HG02610 (cell line): ENCODE results near the gene MINK1.

ENCODE experiments used
- ATAC-seq: cut with Tn5 transposase; IDR thresholded peaks from one replicate; pipeline ENCODE4 v1.9.1; 2021; ENCODE audit warnings: mild to moderate bottlenecking, moderate library complexity; ENCODE audit not compliant: unreplicated experiment

Gene MINK1

GRCh38 chr17:4833178-4833940 lies at the start of gene MINK1:
Gene MINK1 (plus strand): TSS chr17:4833340. CDS start chr17:4833584, 244 bp downstream.
- ATAC-seq: peak; percentile 82

GRCh38 chr17:4785311-4786105 lies 47.6 kb upstream of the MINK1 start:
- no peak for ATAC-seq

GRCh38 chr17:4786106-4786511 lies 47.0 kb upstream of the MINK1 start, which contains the start of gene VMO1:
Gene VMO1 (minus strand): TSS chr17:4786364. CDS start chr17:4786352, 12 bp downstream.
- no peak for ATAC-seq

GRCh38 chr17:4786516-4786915 lies 46.6 kb upstream of the MINK1 start:
- ATAC-seq: no peak

- ATAC-seq: no peak
These were observed 44.9 kb upstream of the MINK1 start for GRCh38 chr17:4788159-4788806.

GRCh38 chr17:4788807-4789700 lies 44.1 kb upstream of the MINK1 start, which contains the start of gene GLTPD2:
Gene GLTPD2 (plus strand): TSS chr17:4788964. CDS start chr17:4789012, 48 bp downstream.
- ATAC-seq: peak; percentile 13

GRCh38 chr17:4789701-4789950 lies 43.5 kb upstream of the MINK1 start:
- no peak for ATAC-seq

- ATAC-seq: peak; percentile 82
These were observed 43.0 kb upstream of the MINK1 start for GRCh38 chr17:4789951-4790704.

- ATAC-seq: no peak
These were observed 42.4 kb upstream of the MINK1 start for GRCh38 chr17:4790705-4791088.

GRCh38 chr17:4795168-4795567 lies 38.0 kb upstream of the MINK1 start:
- ATAC-seq: no peak

- ATAC-seq: no peak
These were observed 36.6 kb upstream of the MINK1 start for GRCh38 chr17:4796552-4796920.

GRCh38 chr17:4800462-4801196 lies 32.5 kb upstream of the MINK1 start:
- no peak for ATAC-seq

- ATAC-seq: no peak
These were observed 30.9 kb upstream of the MINK1 start, which contains the start of gene C17orf114 for GRCh38 chr17:4802228-4802627. Gene C17orf114 (minus strand): TSS chr17:4802328.

- no peak for ATAC-seq
These were observed 26.7 kb upstream of the MINK1 start for GRCh38 chr17:4806456-4806776.

- ATAC-seq: peak; percentile 91
These were observed 26.1 kb upstream of the MINK1 start, which contains the start of gene PLD2 for GRCh38 chr17:4806777-4807604. Gene PLD2 (plus strand): TSS chr17:4807152. CDS start chr17:4807773, 621 bp downstream.

- no peak for ATAC-seq
These were observed 25.3 kb upstream of the MINK1 start for GRCh38 chr17:4807605-4808377.

- no peak for ATAC-seq
These were observed 24.8 kb upstream of the MINK1 start for GRCh38 chr17:4808378-4808767.
